Stimulated activated memory B cell treated with anti-CD40 and anti-IgM and Interleukin-4, amounts not matched to agents 10 μg/mL and 1 μg/mL and 100 μg/mL, for 72 hours (primary cell): Measurements from ENCODE around the gene ZBTB39.
"Not testable (repeated sequence)": the region's sequence is repeated elsewhere in the genome, so short reads cannot be mapped to it uniquely, and the experiment has no call there.

Experiments used
- ATAC-seq: fragments of 150-1000 bp; cut with Tn5 transposase; 2 replicates; pipeline ENCODE4 v1.10.0; 2021
- H3K27ac Mint-ChIP-seq: one replicate; pipeline ENCODE4 v1.8.0; 2022; ENCODE audit warnings: mild to moderate bottlenecking, mixed read lengths
- H3K27me3 Mint-ChIP-seq: one replicate; pipeline ENCODE4 v1.8.0; 2022; ENCODE audit warnings: mixed read lengths
- H3K36me3 Mint-ChIP-seq: one replicate; pipeline ENCODE4 v1.8.0; 2022; ENCODE audit warnings: mixed read lengths
- H3K4me1 Mint-ChIP-seq: one replicate; pipeline ENCODE4 v1.8.0; 2022; ENCODE audit warnings: mixed read lengths
- H3K4me3 Mint-ChIP-seq: one replicate; pipeline ENCODE4 v1.8.0; 2022; ENCODE audit warnings: mild to moderate bottlenecking, moderate library complexity, mixed read lengths
- H3K9me3 Mint-ChIP-seq: one replicate; pipeline ENCODE4 v1.8.0; 2022; ENCODE audit warnings: mixed read lengths

Gene ZBTB39

GRCh38 chr12:57042695-57043094, 36.3 kb upstream of the ZBTB39 start:
- no peak overlapping the region for H3K27ac Mint-ChIP-seq
- no peak for ATAC-seq
- no peak overlapping the region for H3K4me3 Mint-ChIP-seq
- peaks cover 26% of the 10 kb centered on the region for H3K4me1 Mint-ChIP-seq
- H3K9me3 Mint-ChIP-seq, result no peaks in the 10 kb centered on the region
- H3K36me3 Mint-ChIP-seq, result no peaks in the 10 kb centered on the region
- no peaks in the 10 kb centered on the region for H3K27me3 Mint-ChIP-seq

- no peaks in the 10 kb centered on the region for H3K36me3 Mint-ChIP-seq
- no peak for ATAC-seq
- H3K27me3 Mint-ChIP-seq, result no peaks in the 10 kb centered on the region
- H3K9me3 Mint-ChIP-seq, result no peaks in the 10 kb centered on the region
- H3K4me1 Mint-ChIP-seq, result peaks cover 6% of the 10 kb centered on the region
- H3K27ac Mint-ChIP-seq, result no peak overlapping the region
- H3K4me3 Mint-ChIP-seq, result no peak overlapping the region
These were observed 34.4 kb upstream of the ZBTB39 start for GRCh38 chr12:57040750-57041149.

DNA sequence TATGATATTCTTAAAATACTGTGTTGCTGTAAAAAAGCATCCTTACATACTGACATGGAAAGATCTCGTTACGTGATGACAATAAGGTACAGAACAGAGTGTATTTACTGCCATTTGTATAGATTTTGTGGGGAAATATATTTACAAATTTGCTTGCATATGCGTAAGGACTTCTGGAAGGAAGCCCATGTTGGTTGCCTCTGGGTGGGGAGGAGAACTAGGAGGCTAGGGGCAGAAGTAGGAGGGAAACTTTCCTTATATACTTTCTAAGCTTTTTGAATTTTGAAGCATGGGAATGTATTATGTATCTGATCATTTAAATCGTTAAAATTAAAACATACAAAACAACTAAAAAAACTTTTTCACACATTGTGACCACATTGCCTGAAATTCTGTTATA, 33.9 kb upstream of the ZBTB39 start:
- ATAC-seq, result no peak
- Mint-ChIP-seq H3K36me3 (no peaks in the 10 kb centered on the region), H3K9me3 (no peaks in the 10 kb centered on the region), H3K4me3 (no peak overlapping the region), H3K27me3 (no peaks in the 10 kb centered on the region), H3K4me1 (peaks cover under 1% of the 10 kb centered on the region), H3K27ac (no peak overlapping the region)

DNA sequence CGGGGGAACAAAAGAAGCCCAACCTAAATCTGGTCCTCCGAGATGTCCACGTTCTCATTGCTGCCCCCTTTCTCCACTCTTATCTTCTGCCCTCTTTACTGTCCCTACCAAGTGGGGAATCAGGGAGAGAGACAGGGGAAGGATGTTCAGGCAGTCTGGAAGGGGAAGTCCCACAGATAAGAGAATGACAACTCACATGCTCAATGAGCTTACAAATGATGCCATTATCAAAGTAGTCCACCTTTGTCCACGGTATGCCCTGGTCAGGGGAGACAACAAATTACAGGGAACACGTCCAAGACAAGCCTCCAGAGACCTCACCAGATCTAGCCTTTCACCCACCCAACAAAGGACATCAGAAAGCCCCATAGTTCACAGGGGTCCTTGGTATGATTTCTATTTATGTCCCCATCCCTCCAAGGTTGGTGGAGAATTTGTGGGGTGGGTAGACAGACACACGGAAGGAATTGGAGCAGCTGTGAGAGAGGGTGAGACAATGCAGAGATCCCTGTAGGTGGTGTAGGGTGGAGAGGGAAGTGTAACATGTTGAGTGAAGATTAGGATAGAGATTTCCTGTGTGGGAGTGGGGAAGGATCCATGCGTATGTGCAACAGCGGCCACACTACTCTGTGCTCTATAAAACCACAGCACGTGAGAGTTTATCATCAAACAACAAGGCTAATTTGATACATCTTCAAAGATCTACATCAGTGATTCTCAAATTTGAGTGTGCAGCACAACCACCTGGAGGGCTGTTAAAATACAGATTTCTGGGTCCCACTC, 32.9 kb upstream of the ZBTB39 start:
- H3K27ac Mint-ChIP-seq, result no peak overlapping the region
- no peaks in the 10 kb centered on the region for H3K4me1 Mint-ChIP-seq
- H3K9me3 Mint-ChIP-seq, result no peaks in the 10 kb centered on the region
- ATAC-seq, result no peak
- no peaks in the 10 kb centered on the region for H3K36me3 Mint-ChIP-seq
- H3K27me3 Mint-ChIP-seq, result no peaks in the 10 kb centered on the region
- H3K4me3 Mint-ChIP-seq, result no peak overlapping the region

DNA sequence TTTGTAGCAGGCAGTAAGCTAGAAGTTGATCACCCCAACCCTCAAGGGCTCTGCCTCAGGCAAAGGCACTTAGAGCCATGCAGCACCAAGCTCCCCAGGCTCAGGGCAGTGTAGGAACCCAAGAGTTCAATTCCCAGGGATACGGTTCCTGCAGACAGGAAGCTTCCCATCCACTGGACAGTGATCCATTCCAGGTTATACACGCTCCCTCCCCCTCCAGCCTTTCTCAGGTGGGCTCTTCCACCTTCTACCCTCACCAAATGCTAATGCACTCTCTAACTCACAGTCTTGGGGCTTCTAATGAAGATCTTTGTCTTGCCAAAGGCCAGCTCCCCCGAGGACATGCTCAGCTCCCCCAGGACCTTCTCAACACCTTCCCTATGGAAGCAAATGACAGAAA, 30.9 kb upstream of the ZBTB39 start:
- no peak overlapping the region for H3K4me3 Mint-ChIP-seq
- H3K9me3 Mint-ChIP-seq, result no peaks in the 10 kb centered on the region
- H3K36me3 Mint-ChIP-seq, result no peaks in the 10 kb centered on the region
- no peak overlapping the region for H3K27ac Mint-ChIP-seq
- ATAC-seq, result no peak
- no peaks in the 10 kb centered on the region for H3K4me1 Mint-ChIP-seq
- no peaks in the 10 kb centered on the region for H3K27me3 Mint-ChIP-seq

- Mint-ChIP-seq H3K4me3 (no peak overlapping the region), H3K27me3 (no peaks in the 10 kb centered on the region), H3K4me1 (peaks cover 17% of the 10 kb centered on the region), H3K27ac (no peak overlapping the region), H3K9me3 (no peaks in the 10 kb centered on the region), H3K36me3 (no peaks in the 10 kb centered on the region)
- no peak for ATAC-seq
These were observed 27.1 kb upstream of the ZBTB39 start for GRCh38 chr12:57033431-57033830.

- H3K27ac Mint-ChIP-seq, result peak overlapping the region; percentile 79
- no peaks in the 10 kb centered on the region for H3K36me3 Mint-ChIP-seq
- H3K27me3 Mint-ChIP-seq, result no peaks in the 10 kb centered on the region
- H3K9me3 Mint-ChIP-seq, result no peaks in the 10 kb centered on the region
- no peak overlapping the region for H3K4me3 Mint-ChIP-seq
- H3K4me1 Mint-ChIP-seq, result peaks cover 27% of the 10 kb centered on the region
- no peak for ATAC-seq
These were observed 25.4 kb upstream of the ZBTB39 start for GRCh38 chr12:57031789-57032188.

DNA sequence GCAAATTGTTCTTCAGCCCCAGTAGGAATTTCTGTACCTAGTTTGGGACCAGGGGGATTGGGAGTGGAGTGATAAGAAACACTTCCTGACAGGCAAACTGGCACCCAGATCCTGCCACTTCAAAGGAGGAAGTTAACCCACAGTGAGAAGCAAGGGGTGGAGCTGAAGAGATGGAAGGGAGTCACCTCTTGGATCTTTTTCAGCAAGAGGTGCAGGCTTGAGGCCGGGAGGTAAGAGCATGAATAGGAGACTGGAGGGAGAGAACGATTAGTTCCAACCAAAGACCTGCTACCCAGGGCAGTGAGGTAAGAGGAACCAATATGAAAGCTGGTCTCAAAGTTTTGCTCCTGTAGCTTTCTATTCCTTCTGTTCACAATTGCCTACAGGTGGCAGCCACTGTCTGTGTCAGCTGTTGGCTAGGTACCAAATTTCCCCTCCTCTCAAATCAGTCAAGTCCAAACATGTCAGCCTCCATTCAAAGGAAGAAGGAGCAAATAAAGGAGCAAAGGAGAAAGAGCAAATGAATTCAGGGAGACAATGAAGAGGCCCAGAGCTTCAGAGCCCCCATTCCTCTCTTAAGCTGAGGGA, 24.9 kb upstream of the ZBTB39 start:
- H3K9me3 Mint-ChIP-seq, result no peaks in the 10 kb centered on the region
- peaks cover 5% of the 10 kb centered on the region for H3K27me3 Mint-ChIP-seq
- H3K4me3 Mint-ChIP-seq, result no peak overlapping the region
- H3K27ac Mint-ChIP-seq, result peak overlapping the region; percentile 79
- ATAC-seq, result peak; percentile 67
- peaks cover 27% of the 10 kb centered on the region for H3K4me1 Mint-ChIP-seq
- no peaks in the 10 kb centered on the region for H3K36me3 Mint-ChIP-seq

DNA sequence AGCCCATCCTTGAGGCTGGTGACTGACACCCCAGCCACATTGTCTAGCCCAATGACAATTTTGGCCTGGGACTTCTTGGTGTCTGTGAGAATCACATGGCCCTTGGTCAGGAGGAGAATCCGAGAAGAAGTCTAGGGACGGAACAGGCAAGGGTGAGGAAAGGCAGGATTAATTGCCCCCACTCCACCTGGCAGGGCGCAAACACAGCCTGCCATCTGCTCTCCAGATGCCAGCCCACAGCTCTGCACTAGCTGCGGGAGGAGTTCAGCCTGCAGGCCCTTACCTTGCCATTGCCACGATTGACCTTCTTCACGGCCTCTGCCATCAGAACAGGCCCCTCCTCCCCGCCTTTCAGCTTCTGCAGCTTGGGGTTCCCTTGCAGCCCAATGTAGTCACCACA, 23.1 kb upstream of the ZBTB39 start:
- Mint-ChIP-seq H3K4me3 (no peak overlapping the region), H3K9me3 (no peaks in the 10 kb centered on the region), H3K27me3 (peaks cover 8% of the 10 kb centered on the region), H3K4me1 (peaks cover 27% of the 10 kb centered on the region), H3K36me3 (no peaks in the 10 kb centered on the region), H3K27ac (no peak overlapping the region)
- ATAC-seq, result no peak

- peak overlapping the region; percentile 20 for H3K27ac Mint-ChIP-seq
- no peak for ATAC-seq
- no peaks in the 10 kb centered on the region for H3K9me3 Mint-ChIP-seq
- H3K4me3 Mint-ChIP-seq, result no peak overlapping the region
- peaks cover 27% of the 10 kb centered on the region for H3K4me1 Mint-ChIP-seq
- peaks cover 8% of the 10 kb centered on the region for H3K27me3 Mint-ChIP-seq
- no peaks in the 10 kb centered on the region for H3K36me3 Mint-ChIP-seq
These were observed 21.4 kb upstream of the ZBTB39 start for GRCh38 chr12:57027805-57028153.

DNA sequence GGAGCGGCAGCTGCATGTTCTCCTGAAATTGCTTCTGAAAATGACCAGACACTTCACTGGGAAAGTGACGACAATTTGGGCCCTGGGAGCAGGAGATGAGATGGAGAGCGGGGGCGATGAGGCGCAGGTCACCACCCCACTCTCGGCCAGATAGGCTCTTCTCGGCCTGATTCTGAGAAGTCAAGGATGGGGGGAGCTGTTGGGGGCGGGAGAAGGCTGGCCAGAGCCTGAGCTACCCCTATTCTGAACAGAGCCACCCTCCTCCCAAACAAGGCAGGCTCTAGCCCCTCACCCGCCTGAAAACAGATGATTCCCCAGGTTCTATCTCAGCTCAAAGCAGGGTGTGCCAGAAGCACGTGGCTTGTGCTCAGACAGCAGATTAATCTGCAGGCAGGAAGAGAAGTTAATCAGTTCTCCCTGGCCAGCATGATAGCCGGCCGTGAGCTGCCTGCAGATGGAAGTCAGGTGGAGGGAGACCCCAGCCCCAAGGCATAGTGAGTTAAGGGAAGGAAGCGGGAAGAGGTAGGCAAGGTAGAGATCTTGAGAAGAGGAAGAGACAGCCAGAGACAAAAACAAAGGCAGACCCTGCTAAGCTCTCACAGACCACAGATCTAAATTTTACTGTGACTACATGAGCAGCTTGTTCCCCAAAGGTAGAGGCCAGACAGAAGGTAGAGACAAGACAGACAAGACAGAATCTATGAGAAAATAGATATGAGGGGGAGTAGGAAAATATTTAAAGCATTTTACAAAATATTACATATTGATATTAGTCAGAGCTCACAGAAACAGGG, 20.9 kb upstream of the ZBTB39 start:
- H3K36me3 Mint-ChIP-seq, result no peaks in the 10 kb centered on the region
- H3K4me3 Mint-ChIP-seq, result no peak overlapping the region
- peak overlapping the region; percentile 46 for H3K27ac Mint-ChIP-seq
- H3K27me3 Mint-ChIP-seq, result peaks cover 8% of the 10 kb centered on the region
- no peaks in the 10 kb centered on the region for H3K9me3 Mint-ChIP-seq
- no peak for ATAC-seq
- H3K4me1 Mint-ChIP-seq, result peaks cover 27% of the 10 kb centered on the region

GRCh38 chr12:57025196-57025595, 18.9 kb upstream of the ZBTB39 start:
- H3K36me3 Mint-ChIP-seq, result no peaks in the 10 kb centered on the region
- H3K27me3 Mint-ChIP-seq, result peaks cover 8% of the 10 kb centered on the region
- H3K4me1 Mint-ChIP-seq, result peaks cover 15% of the 10 kb centered on the region
- H3K27ac Mint-ChIP-seq, result no peak overlapping the region
- no peaks in the 10 kb centered on the region for H3K9me3 Mint-ChIP-seq
- H3K4me3 Mint-ChIP-seq, result no peak overlapping the region
- no peak for ATAC-seq

DNA sequence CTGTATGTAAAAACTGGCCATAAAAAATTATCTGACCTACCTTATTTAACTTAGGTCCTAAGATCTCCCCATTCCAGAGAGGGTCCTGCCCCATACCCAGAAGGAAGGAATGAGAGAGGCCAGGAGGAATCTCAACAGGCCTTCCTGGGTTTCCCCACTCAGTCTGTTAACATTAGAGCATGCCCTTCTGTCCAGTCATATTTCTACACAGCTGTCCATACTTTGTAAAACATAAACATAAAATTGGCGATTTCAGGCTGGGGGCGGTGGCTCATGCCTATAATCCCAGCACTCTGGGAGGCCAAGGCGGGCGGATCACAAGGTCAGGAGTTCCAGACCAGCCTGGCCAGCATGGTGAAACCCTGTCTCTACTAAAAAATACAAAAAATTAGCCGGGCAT, 16.0 kb upstream of the ZBTB39 start:
- not testable (repeated sequence) for H3K27ac Mint-ChIP-seq, ATAC-seq, H3K9me3 Mint-ChIP-seq, H3K36me3 Mint-ChIP-seq, H3K27me3 Mint-ChIP-seq, H3K4me3 Mint-ChIP-seq
- peaks cover 11% of the 10 kb centered on the region for H3K4me1 Mint-ChIP-seq

DNA sequence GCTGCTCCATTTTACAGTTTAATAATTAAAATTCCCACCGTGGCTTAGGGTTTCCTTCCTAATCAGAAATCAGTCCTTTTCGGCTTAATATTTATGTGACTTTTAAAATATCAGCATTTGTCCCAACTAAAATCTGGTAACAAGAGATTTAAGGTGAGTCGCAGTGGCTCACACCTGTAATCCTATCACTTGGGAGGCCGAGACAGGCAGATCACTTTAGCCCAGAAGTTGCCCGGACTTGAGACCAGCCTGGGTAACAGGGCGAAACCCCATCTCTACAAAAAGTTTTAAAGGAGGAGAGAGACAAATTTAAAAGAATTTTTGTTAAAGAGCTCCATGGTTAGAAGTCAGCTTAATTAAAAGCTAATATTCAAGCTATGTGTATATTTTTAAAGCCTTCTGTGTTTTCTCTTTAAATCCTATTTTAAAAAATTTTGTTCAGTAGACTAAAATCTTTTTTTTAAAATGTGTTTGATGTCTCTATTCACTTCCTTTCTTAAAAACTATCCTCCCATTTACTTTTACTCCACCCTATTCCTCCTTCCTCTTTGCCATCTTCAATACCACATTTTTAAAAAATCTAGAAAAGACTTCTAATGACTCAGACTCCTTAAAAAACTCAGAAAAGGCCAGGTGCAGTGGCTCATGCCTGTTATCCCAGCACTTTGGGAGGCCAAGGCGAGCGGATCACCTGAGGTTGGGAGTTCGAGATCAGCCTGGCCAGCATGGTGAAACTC, 13.8 kb upstream of the ZBTB39 start:
- H3K4me3 Mint-ChIP-seq, result no peak overlapping the region
- H3K9me3 Mint-ChIP-seq, result no peaks in the 10 kb centered on the region
- peaks cover 7% of the 10 kb centered on the region for H3K4me1 Mint-ChIP-seq
- no peaks in the 10 kb centered on the region for H3K36me3 Mint-ChIP-seq
- H3K27me3 Mint-ChIP-seq, result no peaks in the 10 kb centered on the region
- H3K27ac Mint-ChIP-seq, result peak overlapping the region; percentile 19
- no peak for ATAC-seq

DNA sequence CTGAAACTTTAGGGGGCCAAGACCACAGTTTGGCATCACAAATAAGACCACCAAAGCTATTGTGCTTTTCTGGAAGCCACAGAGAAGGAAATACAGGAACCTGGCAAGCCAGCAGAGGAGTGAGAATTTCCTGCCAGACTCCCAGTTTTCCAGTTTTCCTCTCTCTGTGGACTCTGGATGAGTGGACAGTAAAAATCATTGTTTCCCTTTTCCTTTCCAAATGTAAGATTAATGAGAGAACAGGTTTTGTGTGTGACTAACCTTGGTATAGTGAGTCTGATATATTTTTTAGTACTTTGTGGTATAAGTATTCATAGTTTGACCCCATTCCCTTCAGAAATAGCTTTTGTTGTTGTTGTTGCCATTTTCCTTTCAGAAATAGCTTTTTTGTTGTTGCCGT, 12.6 kb upstream of the ZBTB39 start:
- Mint-ChIP-seq H3K4me1 (peaks cover 7% of the 10 kb centered on the region), H3K4me3 (no peak overlapping the region), H3K36me3 (no peaks in the 10 kb centered on the region), H3K27me3 (no peaks in the 10 kb centered on the region), H3K27ac (no peak overlapping the region), H3K9me3 (no peaks in the 10 kb centered on the region)
- no peak for ATAC-seq
